ENCODE data around the gene MAML2.

The MAML2 gene

DNA sequence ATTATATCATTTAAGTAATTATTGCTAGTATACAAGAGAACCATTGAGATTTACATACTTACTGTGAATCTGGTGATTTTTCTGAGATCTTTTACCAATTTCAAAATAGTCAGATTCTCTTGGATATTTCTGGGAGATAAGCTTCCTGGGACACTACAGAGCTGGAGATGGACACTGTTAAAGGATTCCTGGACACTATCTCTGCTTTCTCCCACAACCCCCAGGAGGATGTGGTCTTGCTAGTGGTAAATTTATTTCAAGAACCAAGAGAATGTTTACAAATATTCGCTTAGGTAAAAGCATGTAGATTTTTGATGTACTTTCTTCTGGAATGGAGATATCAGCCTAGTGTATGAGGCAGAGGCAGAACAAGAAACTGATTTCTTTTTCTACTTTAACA lies 33.8 kb upstream of the MAML2 start:
- H3K27ac ChIP-seq: no peak overlapping the region
- TF ChIP-seq ZFX (IDR thresholded peaks at IDR 0.05; ENCODE audit: borderline replicate concordance): no peak
- TF ChIP-seq, protein P1, sequence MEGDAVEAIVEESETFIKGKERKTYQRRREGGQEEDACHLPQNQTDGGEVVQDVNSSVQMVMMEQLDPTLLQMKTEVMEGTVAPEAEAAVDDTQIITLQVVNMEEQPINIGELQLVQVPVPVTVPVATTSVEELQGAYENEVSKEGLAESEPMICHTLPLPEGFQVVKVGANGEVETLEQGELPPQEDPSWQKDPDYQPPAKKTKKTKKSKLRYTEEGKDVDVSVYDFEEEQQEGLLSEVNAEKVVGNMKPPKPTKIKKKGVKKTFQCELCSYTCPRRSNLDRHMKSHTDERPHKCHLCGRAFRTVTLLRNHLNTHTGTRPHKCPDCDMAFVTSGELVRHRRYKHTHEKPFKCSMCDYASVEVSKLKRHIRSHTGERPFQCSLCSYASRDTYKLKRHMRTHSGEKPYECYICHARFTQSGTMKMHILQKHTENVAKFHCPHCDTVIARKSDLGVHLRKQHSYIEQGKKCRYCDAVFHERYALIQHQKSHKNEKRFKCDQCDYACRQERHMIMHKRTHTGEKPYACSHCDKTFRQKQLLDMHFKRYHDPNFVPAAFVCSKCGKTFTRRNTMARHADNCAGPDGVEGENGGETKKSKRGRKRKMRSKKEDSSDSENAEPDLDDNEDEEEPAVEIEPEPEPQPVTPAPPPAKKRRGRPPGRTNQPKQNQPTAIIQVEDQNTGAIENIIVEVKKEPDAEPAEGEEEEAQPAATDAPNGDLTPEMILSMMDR (IDR thresholded peaks at IDR 0.05): no peak

DNA sequence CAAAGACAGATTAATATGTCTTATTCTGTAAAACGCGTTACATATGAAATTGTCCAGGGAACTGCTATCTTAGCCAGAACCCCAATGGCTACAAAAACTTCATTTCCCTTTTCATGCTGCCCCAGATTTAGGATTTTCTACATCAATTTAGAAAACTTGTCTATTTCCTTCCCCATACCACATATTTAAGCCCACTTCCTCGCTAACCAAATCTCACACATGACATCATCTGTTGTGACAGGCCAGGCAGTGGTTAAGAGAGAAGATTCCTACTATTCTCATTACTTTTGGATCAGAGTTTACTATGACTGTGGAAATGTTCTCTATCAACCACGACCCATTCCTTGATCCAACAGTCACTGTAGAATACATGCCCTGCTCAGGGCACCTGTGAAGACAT lies 30.8 kb upstream of the MAML2 start:
- H3K27ac ChIP-seq: no peak overlapping the region
- TF ChIP-seq, protein P1 (IDR thresholded peaks at IDR 0.05): no peak
- no peak for TF ChIP-seq ZFX (IDR thresholded peaks at IDR 0.05; ENCODE audit: borderline replicate concordance)

DNA sequence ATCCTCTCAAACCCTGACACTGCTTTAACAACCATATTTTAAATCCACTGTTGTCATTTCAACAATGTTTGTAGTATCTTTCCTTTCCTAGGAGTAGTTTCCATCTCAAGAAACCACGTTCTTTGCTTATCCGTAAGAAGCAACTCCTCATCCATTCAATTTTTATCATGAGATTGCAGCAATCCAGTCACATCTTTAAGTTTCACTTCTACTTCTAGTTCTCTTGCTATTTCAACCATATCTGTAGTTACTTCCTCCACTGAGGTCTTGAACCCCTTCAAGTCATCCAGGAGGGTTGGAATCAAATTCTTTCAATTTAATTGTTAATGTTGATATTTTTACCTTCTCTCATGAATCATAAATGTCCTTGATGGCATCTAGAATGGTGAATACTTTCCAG lies 24.3 kb upstream of the MAML2 start:
- no peak overlapping the region for H3K27ac ChIP-seq
- no peak for TF ChIP-seq ZFX (IDR thresholded peaks at IDR 0.05; ENCODE audit: borderline replicate concordance)
- TF ChIP-seq, protein P1 (IDR thresholded peaks at IDR 0.05): no peak

DNA sequence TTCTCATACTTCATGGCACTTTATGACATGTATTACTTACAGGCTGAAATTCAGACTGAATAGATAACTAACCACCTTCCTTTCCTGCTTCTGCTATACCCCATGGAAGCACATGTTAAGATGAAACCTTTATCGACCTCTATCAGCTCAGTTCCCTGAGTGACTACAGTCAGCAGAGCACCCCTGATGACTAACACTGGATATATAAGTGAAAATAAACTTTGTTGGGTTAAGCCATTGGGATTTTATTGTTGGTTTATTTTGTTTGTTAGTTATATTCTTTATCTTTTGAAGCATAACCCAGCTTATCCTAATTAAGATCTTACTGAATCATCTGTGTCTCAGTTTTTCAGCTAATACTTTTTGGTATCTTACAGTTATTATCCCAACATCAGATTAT lies 23.0 kb upstream of the MAML2 start:
- no peak overlapping the region for H3K27ac ChIP-seq
- TF ChIP-seq ZFX (IDR thresholded peaks at IDR 0.05; ENCODE audit: borderline replicate concordance): no peak
- TF ChIP-seq, protein P1 (IDR thresholded peaks at IDR 0.05): no peak

DNA sequence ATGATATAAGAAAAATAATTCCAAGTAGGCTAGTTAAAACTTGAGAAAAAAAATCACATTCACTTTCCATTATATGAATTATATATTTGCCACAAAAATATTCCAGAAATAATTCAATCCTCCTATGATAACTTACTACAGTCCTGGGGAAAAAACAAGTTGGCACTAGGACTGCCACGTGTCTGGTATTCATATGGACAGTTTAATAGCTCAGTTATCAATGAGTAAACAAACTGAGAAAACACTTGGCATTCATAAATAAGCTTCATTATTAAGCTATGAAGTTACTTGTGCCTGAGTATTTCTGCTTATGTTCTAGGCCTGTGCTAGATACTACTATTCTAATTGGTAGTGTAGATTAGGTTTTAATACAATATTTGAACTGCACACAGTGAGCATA lies 22.5 kb upstream of the MAML2 start:
- H3K27ac ChIP-seq: no peak overlapping the region
- TF ChIP-seq ZFX (IDR thresholded peaks at IDR 0.05; ENCODE audit: borderline replicate concordance): no peak

DNA sequence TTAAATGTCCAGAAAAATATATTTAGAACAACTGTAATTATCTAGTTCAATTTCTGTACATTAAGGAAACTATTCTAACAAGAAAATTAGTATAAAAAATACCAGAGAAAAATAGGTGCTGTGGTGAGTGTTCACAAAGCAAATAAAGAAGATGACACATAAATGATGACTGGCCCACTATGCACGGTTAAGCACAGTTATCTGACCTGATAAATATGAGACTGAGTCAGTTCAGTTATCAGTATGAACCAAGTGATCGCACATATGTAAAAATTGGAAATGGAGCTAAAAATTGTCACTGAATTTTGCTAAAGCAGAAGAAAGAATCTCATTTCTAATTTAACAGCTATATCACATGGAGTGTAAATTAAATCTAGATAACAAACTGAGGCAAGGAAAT lies 18.8 kb upstream of the MAML2 start:
- H3K27ac ChIP-seq: no peak overlapping the region
- no peak for TF ChIP-seq ZFX (IDR thresholded peaks at IDR 0.05; ENCODE audit: borderline replicate concordance)
- TF ChIP-seq, protein P1 (IDR thresholded peaks at IDR 0.05): no peak

DNA sequence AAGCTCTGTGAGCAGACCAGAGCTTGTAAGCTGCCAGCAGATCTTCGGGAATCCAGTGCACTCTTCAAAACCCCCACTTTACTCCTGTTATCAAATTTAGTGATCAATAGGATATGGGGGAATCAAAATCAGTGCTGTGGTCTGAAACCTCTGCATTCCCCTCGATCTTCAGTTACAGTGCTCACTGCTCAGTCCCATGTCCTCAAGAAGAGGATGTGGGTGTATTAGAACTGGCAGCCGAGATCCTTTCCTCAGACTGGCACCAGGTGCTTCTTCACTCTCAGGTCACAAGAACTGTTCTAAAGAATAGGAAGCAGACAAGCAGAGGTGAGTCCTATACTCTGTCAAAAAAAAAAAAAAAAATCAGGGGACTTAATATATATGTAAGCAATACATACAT lies 15.3 kb upstream of the MAML2 start:
- TF ChIP-seq, protein P1 (IDR thresholded peaks at IDR 0.05): no peak
- TF ChIP-seq ZFX (IDR thresholded peaks at IDR 0.05; ENCODE audit: borderline replicate concordance): no peak
- H3K27ac ChIP-seq: no peak overlapping the region

DNA sequence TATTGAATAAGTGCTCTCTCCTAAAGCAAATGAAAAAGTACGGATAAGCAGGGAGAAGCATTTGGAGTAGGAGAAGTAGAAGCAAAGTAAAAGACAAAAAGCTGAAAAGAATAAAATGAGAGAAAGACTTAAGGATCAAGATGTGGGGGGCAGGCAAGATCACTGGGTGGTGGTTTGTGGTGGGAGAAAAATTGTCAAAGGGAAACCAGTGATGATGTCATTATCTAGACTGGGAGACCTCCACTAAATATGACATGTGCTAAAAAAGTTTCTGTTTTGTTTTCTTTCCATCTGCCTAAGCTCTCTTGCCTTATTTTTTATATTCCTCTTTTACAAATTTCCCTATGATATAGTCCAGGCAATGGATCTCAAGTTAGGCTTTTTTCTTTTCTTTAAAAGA lies 14.8 kb upstream of the MAML2 start:
- H3K27ac ChIP-seq: no peak overlapping the region
- no peak for TF ChIP-seq ZFX (IDR thresholded peaks at IDR 0.05; ENCODE audit: borderline replicate concordance)
- TF ChIP-seq, protein P1 (IDR thresholded peaks at IDR 0.05): no peak

All from 22Rv1 (cell line).